A549 (cell line): ENCODE results near the gene TMEM273.

Source experiments
- EP300 ChIP-seq, 2 experiments: fragments of >200 bp; sonication (Bioruptor Twin); formaldehyde crosslinking; IDR thresholded peaks; 2 replicates in 1 of 2; 3 replicates in 1 of 2; pipeline ENCODE4 v1.6.1; 2016 to 2017
- MYC ChIP-seq: IDR thresholded peaks from 2 replicates; pipeline ENCODE4 v1.6.1; 2012; ENCODE audit warnings: mild to moderate bottlenecking, inconsistent platforms, low read length, improper control_type of control experiment, borderline replicate concordance
- POLR2A ChIP-seq: IDR thresholded peaks from 2 replicates; pipeline ENCODE4 v1.6.1; 2012; ENCODE audit warnings: mild to moderate bottlenecking, low read length
- RAD21 ChIP-seq, 2 experiments: fragments of >200 bp in 1 of 2; sonication (Bioruptor Twin) in 1 of 2; formaldehyde crosslinking in 1 of 2; IDR thresholded peaks in 1 of 2; conservative IDR thresholded peaks in 1 of 2; 2 replicates in 1 of 2; 3 replicates in 1 of 2; pipeline ENCODE4 v1.6.1; 2012 to 2018; ENCODE audit warnings: inconsistent platforms in 1 of 2
- RCOR1 ChIP-seq: fragments of 150-350 bp; IDR thresholded peaks from 2 replicates; pipeline ENCODE4 v1.6.1; 2014; ENCODE audit warnings: antibody characterized with exemption, low read length, low read depth
- TF ChIP-seq, protein P1 (sequence below): fragments of >200 bp; sonication (Bioruptor Twin); formaldehyde crosslinking; IDR thresholded peaks from 3 replicates; pipeline ENCODE4 v1.5.1; 2016
- TF ChIP-seq, protein P2 (sequence below): fragments of 200-600 bp; sonication (generic); IDR thresholded peaks from 2 replicates; pipeline ENCODE4 v1.6.1; 2016; ENCODE audit warnings: antibody characterized with exemption, mild to moderate bottlenecking, moderate library complexity

DNA sequence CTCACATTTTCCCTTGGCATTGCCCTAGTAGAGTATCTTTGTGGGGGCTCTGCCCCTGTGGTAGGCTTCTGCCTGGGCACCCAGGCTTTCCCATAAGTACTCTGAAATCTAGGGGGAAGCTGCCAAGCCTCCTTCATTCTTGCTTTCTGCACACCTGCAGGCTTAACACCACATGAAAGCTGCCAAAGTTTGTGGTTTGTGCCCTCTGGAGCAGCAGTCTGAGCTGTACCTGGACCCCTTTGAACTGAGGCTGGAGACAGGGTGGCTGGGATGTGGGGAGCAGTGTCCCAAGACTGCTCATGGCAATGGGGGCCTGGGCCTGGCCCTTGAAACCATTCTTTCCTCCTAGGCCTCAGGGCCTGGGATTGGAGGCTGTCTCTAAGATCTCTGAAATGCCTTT, 35.0 kb upstream of the TMEM273 start:
- TF ChIP-seq, protein P1, sequence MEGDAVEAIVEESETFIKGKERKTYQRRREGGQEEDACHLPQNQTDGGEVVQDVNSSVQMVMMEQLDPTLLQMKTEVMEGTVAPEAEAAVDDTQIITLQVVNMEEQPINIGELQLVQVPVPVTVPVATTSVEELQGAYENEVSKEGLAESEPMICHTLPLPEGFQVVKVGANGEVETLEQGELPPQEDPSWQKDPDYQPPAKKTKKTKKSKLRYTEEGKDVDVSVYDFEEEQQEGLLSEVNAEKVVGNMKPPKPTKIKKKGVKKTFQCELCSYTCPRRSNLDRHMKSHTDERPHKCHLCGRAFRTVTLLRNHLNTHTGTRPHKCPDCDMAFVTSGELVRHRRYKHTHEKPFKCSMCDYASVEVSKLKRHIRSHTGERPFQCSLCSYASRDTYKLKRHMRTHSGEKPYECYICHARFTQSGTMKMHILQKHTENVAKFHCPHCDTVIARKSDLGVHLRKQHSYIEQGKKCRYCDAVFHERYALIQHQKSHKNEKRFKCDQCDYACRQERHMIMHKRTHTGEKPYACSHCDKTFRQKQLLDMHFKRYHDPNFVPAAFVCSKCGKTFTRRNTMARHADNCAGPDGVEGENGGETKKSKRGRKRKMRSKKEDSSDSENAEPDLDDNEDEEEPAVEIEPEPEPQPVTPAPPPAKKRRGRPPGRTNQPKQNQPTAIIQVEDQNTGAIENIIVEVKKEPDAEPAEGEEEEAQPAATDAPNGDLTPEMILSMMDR: no peak
- no peak for TF ChIP-seq POLR2A
- TF ChIP-seq, protein P2, sequence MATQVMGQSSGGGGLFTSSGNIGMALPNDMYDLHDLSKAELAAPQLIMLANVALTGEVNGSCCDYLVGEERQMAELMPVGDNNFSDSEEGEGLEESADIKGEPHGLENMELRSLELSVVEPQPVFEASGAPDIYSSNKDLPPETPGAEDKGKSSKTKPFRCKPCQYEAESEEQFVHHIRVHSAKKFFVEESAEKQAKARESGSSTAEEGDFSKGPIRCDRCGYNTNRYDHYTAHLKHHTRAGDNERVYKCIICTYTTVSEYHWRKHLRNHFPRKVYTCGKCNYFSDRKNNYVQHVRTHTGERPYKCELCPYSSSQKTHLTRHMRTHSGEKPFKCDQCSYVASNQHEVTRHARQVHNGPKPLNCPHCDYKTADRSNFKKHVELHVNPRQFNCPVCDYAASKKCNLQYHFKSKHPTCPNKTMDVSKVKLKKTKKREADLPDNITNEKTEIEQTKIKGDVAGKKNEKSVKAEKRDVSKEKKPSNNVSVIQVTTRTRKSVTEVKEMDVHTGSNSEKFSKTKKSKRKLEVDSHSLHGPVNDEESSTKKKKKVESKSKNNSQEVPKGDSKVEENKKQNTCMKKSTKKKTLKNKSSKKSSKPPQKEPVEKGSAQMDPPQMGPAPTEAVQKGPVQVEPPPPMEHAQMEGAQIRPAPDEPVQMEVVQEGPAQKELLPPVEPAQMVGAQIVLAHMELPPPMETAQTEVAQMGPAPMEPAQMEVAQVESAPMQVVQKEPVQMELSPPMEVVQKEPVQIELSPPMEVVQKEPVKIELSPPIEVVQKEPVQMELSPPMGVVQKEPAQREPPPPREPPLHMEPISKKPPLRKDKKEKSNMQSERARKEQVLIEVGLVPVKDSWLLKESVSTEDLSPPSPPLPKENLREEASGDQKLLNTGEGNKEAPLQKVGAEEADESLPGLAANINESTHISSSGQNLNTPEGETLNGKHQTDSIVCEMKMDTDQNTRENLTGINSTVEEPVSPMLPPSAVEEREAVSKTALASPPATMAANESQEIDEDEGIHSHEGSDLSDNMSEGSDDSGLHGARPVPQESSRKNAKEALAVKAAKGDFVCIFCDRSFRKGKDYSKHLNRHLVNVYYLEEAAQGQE: no peak
- no peak for TF ChIP-seq MYC
- TF ChIP-seq RAD21 (conservative IDR thresholded peaks at IDR 0.05 in 1 of 2, IDR thresholded peaks at IDR 0.05 in 1 of 2): no peak
- TF ChIP-seq RCOR1: no peak
- no peak for TF ChIP-seq EP300 (IDR thresholded peaks at IDR 0.05)
